ENCODE measurements around the gene IGLL5. TPM values are rescaled to one million over a fixed set of nuclear protein-coding genes. Genes with fewer than 3 reads are reported as not detected.

The IGLL5 gene
- total RNA-seq, 2 experiments from 2014 or later: not detected

- ATAC-seq (peak; percentile 11), DNase-seq (no peak)
- Mint-ChIP-seq H3K9me3 (no peaks in the 10 kb centered on the region), H3K4me1 (ENCODE audit: low read depth) (peaks cover 3% of the 10 kb centered on the region), H3K4me3 (no peak overlapping the region), H3K27ac (no peak overlapping the region), H3K36me3 (ENCODE audit: low read depth) (no peaks in the 10 kb centered on the region), H3K27me3 (peaks cover 1% of the 10 kb centered on the region)
- POLR2A ChIA-PET: interaction anchor here (0.6 kb wide), 1 partner anchor 732 kb away, joined by 3 read pairs; no protein-coding TSS in a partner anchor
- intact Hi-C loops (cut with micrococcal nuclease): no loop called here
- no peak for TF ChIP-seq CTCF (IDR thresholded peaks at IDR 0.05)
- CTCF ChIA-PET: interaction anchor here (0.6 to 5.2 kb wide), 24 partner anchors 9 to 351 kb away, joined by 3 to 65 read pairs (median 5); no protein-coding TSS in a partner anchor
These were observed 54.4 kb downstream of the IGLL5 start for GRCh38 chr22:22941831-22942510.

- POLR2A ChIA-PET: interaction anchor here (1.1 to 1.4 kb wide), 3 partner anchors 58 to 93 kb away, joined by 3 read pairs; no protein-coding TSS in a partner anchor
- DNase-seq (peak; percentile 91), ATAC-seq (peak; percentile 83)
- peaks cover 1% of the 10 kb centered on the region for H3K27me3 Mint-ChIP-seq
- no peak overlapping the region for H3K27ac Mint-ChIP-seq
- peak; percentile 91 for TF ChIP-seq CTCF (IDR thresholded peaks at IDR 0.05)
- no peaks in the 10 kb centered on the region for H3K9me3 Mint-ChIP-seq
- CTCF ChIA-PET: interaction anchor here (0.6 to 5.2 kb wide), 30 partner anchors 8 to 352 kb away, joined by 3 to 65 read pairs (median 4); no protein-coding TSS in a partner anchor
- peaks cover 6% of the 10 kb centered on the region for H3K4me1 Mint-ChIP-seq (ENCODE audit: low read depth)
- H3K36me3 Mint-ChIP-seq (ENCODE audit: low read depth): no peaks in the 10 kb centered on the region
- no peak overlapping the region for H3K4me3 Mint-ChIP-seq
- intact Hi-C loops (cut with micrococcal nuclease): no loop called here
These were observed 55.1 kb downstream of the IGLL5 start for GRCh38 chr22:22942511-22943329.

DNA sequence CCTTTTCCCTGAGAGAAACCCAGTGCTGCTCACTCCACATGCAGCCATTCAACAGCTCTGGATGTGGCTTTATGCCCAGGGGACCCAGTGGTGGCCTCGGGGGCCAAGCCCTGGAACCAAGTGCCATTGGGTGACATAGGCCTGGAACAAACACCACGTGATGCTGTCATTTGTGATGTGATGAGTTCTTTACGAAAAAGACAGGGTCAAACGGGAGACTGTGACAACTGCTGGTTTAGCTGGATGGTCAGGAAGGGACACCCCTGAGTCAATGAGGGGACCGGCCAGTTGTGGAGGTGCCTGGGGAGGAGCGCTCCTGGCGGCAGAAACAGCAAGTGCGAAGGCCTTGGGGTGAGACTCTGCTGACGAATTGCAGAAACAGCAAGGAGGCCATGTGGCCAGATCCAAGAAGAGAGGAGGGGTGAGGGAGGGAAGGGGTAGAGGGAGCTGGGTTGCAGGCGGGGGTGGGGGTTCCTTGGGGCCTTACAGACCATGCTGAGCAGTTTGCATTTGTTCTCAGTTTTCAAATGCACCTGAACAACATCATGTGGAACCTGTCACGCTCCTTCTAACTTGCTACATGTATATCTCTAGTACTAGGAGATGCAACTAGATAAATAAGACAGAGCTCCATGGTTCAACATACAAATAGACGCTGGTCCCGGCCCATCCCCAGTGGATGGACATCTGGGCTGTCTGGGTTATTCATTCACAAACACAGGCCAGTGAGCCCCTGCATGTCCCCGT lies 56.1 kb downstream of the IGLL5 start:
- H3K27me3 Mint-ChIP-seq: peaks cover 3% of the 10 kb centered on the region
- no peak for TF ChIP-seq CTCF (IDR thresholded peaks at IDR 0.05)
- POLR2A ChIA-PET: interaction anchor here (1.1 to 1.4 kb wide), 3 partner anchors 59 to 94 kb away, joined by 3 read pairs; no protein-coding TSS in a partner anchor
- H3K36me3 Mint-ChIP-seq (ENCODE audit: low read depth): no peaks in the 10 kb centered on the region
- CTCF ChIA-PET: interaction anchor here (0.5 to 5.2 kb wide), 16 partner anchors 8 to 615 kb away, joined by 3 to 65 read pairs (median 5); no protein-coding TSS in a partner anchor
- no peak for DNase-seq
- H3K27ac Mint-ChIP-seq: no peak overlapping the region
- no peak for ATAC-seq
- intact Hi-C loops (cut with micrococcal nuclease): no loop called here
- no peaks in the 10 kb centered on the region for H3K9me3 Mint-ChIP-seq
- no peak overlapping the region for H3K4me3 Mint-ChIP-seq
- H3K4me1 Mint-ChIP-seq (ENCODE audit: low read depth): peaks cover 6% of the 10 kb centered on the region

GRCh38 chr22:22944268-22944985 lies 56.8 kb downstream of the IGLL5 start:
- CTCF ChIA-PET: interaction anchor here (0.5 to 5.2 kb wide), 7 partner anchors 9 to 614 kb away, joined by 3 to 65 read pairs (median 5); no protein-coding TSS in a partner anchor
- Mint-ChIP-seq H3K4me1 (ENCODE audit: low read depth) (peaks cover 6% of the 10 kb centered on the region), H3K4me3 (no peak overlapping the region), H3K9me3 (no peaks in the 10 kb centered on the region), H3K36me3 (ENCODE audit: low read depth) (no peaks in the 10 kb centered on the region), H3K27me3 (peaks cover 3% of the 10 kb centered on the region), H3K27ac (no peak overlapping the region)
- ATAC-seq: no peak
- POLR2A ChIA-PET: interaction anchor here (1.4 kb wide), 1 partner anchor 60 kb away, joined by 3 read pairs; no protein-coding TSS in a partner anchor
- no peak for TF ChIP-seq CTCF (IDR thresholded peaks at IDR 0.05)
- DNase-seq: no peak
- intact Hi-C loops (cut with micrococcal nuclease): no loop called here
